GM19240 (cell line): ENCODE results near the gene AXIN2.
"Not testable (repeated sequence)": the region's sequence is repeated elsewhere in the genome, so short reads cannot be mapped to it uniquely, and the experiment has no call there.

Source experiments
- DNase-seq: peaks from one replicate; pipeline ENCODE4 v3.0.0; 2011; ENCODE audit warnings: low spot score; ENCODE audit not compliant: insufficient read length

The AXIN2 gene

GRCh38 chr17:65523853-65524664 lies 37.4 kb downstream of the AXIN2 start:
- DNase-seq: no peak

- no peak for DNase-seq
Observed at GRCh38 chr17:65523411-65523810, 38.0 kb downstream of the AXIN2 start.

GRCh38 chr17:65522751-65523404 lies 38.6 kb downstream of the AXIN2 start:
- no peak for DNase-seq

GRCh38 chr17:65519462-65519861 lies 42.0 kb downstream of the AXIN2 start:
- DNase-seq: no peak

GRCh38 chr17:65518256-65518655 lies 43.2 kb downstream of the AXIN2 start:
- no peak for DNase-seq

GRCh38 chr17:65515959-65516948 lies 45.2 kb downstream of the AXIN2 start:
- DNase-seq: no peak

GRCh38 chr17:65515512-65515911 lies 45.9 kb downstream of the AXIN2 start:
- DNase-seq: no peak

GRCh38 chr17:65514541-65514940 lies 46.9 kb downstream of the AXIN2 start:
- no peak for DNase-seq

GRCh38 chr17:65514082-65514481 lies 47.4 kb downstream of the AXIN2 start:
- DNase-seq: no peak

- no peak for DNase-seq
Observed at GRCh38 chr17:65511316-65511715, 50.1 kb downstream of the AXIN2 start.

- no peak for DNase-seq
Observed at GRCh38 chr17:65509032-65509431, 52.4 kb downstream of the AXIN2 start.

GRCh38 chr17:65504673-65505072 lies 56.8 kb downstream of the AXIN2 start:
- not testable (repeated sequence) for DNase-seq

- DNase-seq: no peak
Observed at GRCh38 chr17:65504141-65504540, 57.3 kb downstream of the AXIN2 start.

- DNase-seq: no peak
Observed at GRCh38 chr17:65503557-65503956, 57.9 kb downstream of the AXIN2 start.

GRCh38 chr17:65498816-65499215 lies 62.6 kb downstream of the AXIN2 start:
- no peak for DNase-seq

- DNase-seq: no peak
Observed at GRCh38 chr17:65496801-65497200, 64.6 kb downstream of the AXIN2 start.

- no peak for DNase-seq
Observed at GRCh38 chr17:65495122-65496055, 66.1 kb downstream of the AXIN2 start.

GRCh38 chr17:65489413-65490155 lies 71.9 kb downstream of the AXIN2 start:
- no peak for DNase-seq

GRCh38 chr17:65488665-65489064 lies 72.8 kb downstream of the AXIN2 start:
- DNase-seq: no peak

GRCh38 chr17:65487990-65488389 lies 73.5 kb downstream of the AXIN2 start:
- DNase-seq: no peak
